Neuronal stem cell (in vitro differentiated cells): ENCODE data around the gene GLI3.

Experiments
- DNase-seq: peaks from one replicate; pipeline ENCODE4 v3.0.0-alpha.2; 2013; ENCODE audit warnings: low spot score
- H2AFZ ChIP-seq: one replicate; pipeline ENCODE4 v1.6.1; 2013; ENCODE audit warnings: mild to moderate bottlenecking, low read length, inconsistent platforms
- H2AK5ac ChIP-seq: 2 replicates; pipeline ENCODE4 v1.6.1; 2013; ENCODE audit warnings: low read depth, mild to moderate bottlenecking, inconsistent platforms, low read length, moderate library complexity, mixed read lengths
- H2BK120ac ChIP-seq: 2 replicates; pipeline ENCODE4 v1.6.1; 2013; ENCODE audit warnings: low read depth, mild to moderate bottlenecking, inconsistent platforms, low read length, moderate library complexity, mixed read lengths
- H2BK12ac ChIP-seq: one replicate; pipeline ENCODE4 v1.6.1; 2013; ENCODE audit warnings: low read length, inconsistent platforms
- H2BK15ac ChIP-seq: 2 replicates; pipeline ENCODE4 v1.6.1; 2013; ENCODE audit warnings: mild to moderate bottlenecking, low read length, inconsistent platforms, mixed read lengths
- H2BK5ac ChIP-seq: one replicate; pipeline ENCODE4 v1.6.1; 2013; ENCODE audit warnings: inconsistent platforms, mild to moderate bottlenecking, low read length, moderate library complexity
- H3K14ac ChIP-seq: one replicate; pipeline ENCODE4 v1.6.1; 2013; ENCODE audit warnings: low read length, inconsistent platforms
- H3K18ac ChIP-seq: 2 replicates; pipeline ENCODE4 v1.6.1; 2013; ENCODE audit warnings: low read length, inconsistent platforms
- H3K23ac ChIP-seq: 2 replicates; pipeline ENCODE4 v1.6.1; 2013; ENCODE audit warnings: low read depth, mild to moderate bottlenecking, mixed read lengths, low read length, inconsistent platforms; ENCODE audit not compliant: poor library complexity
- H3K27ac ChIP-seq: replicated peaks from 3 replicates; pipeline ENCODE4 v1.5.1; 2013; ENCODE audit warnings: low read length, inconsistent platforms
- H3K27me3 ChIP-seq, 3 experiments: 2 replicates each; pipeline ENCODE4 v1.6.1; 2013; ENCODE audit warnings: low read length in 3 of 3, mild to moderate bottlenecking in 2 of 3, inconsistent platforms in 1 of 3, low read depth in 1 of 3, mixed read lengths in 1 of 3, moderate library complexity in 1 of 3; ENCODE audit not compliant: control insufficient read depth in 3 of 3, insufficient read depth in 3 of 3
- H3K36me3 ChIP-seq, 2 donors: replicated peaks in 1 of 2; 2 replicates each; pipeline ENCODE4 v1.6.1; 2013; ENCODE audit warnings: low read length in 2 of 2; ENCODE audit not compliant: control insufficient read depth in 2 of 2, insufficient read depth in 2 of 2
- H3K4ac ChIP-seq: 2 replicates; pipeline ENCODE4 v1.6.1; 2013; ENCODE audit warnings: inconsistent platforms, mild to moderate bottlenecking, low read length, moderate library complexity
- H3K4me1 ChIP-seq, 2 donors: 1 replicate in 1 of 2; 2 replicates in 1 of 2; pipeline ENCODE4 v1.6.1; 2013; ENCODE audit warnings: low read length in 2 of 2, low read depth in 1 of 2; ENCODE audit not compliant: control insufficient read depth in 2 of 2, insufficient read depth in 1 of 2
- H3K4me2 ChIP-seq: one replicate; pipeline ENCODE4 v1.6.1; 2013; ENCODE audit warnings: mild to moderate bottlenecking, low read length, inconsistent platforms; ENCODE audit not compliant: insufficient read depth, poor library complexity, severe bottlenecking
- H3K4me3 ChIP-seq, 2 donors: 2 replicates each; pipeline ENCODE4 v1.5.1; 2013; ENCODE audit warnings: low read length in 2 of 2, mild to moderate bottlenecking in 2 of 2, inconsistent platforms in 1 of 2, moderate library complexity in 1 of 2
- H3K79me1 ChIP-seq: one replicate; pipeline ENCODE4 v1.6.1; 2013; ENCODE audit warnings: low read depth, mild to moderate bottlenecking, inconsistent platforms, low read length, moderate library complexity
- H3K9ac ChIP-seq: one replicate; pipeline ENCODE4 v1.6.1; 2013; ENCODE audit warnings: mild to moderate bottlenecking, low read depth, low read length, inconsistent platforms; ENCODE audit not compliant: poor library complexity
- H3K9me3 ChIP-seq, 2 donors: replicated peaks in 1 of 2; 2 replicates each; pipeline versions ENCODE3 to v1.6.1; 2013; ENCODE audit warnings: low read length in 2 of 2, mild to moderate bottlenecking in 2 of 2, inconsistent platforms in 1 of 2, low read depth in 1 of 2, mixed read lengths in 1 of 2, moderate library complexity in 1 of 2; ENCODE audit not compliant: control insufficient read depth in 2 of 2, insufficient read depth in 1 of 2
- H4K8ac ChIP-seq: one replicate; pipeline ENCODE4 v1.6.1; 2013; ENCODE audit warnings: low read depth, mild to moderate bottlenecking, inconsistent platforms, low read length, moderate library complexity
- H4K91ac ChIP-seq: one replicate; pipeline ENCODE4 v1.6.1; 2013; ENCODE audit warnings: low read length, low read depth, mild to moderate bottlenecking, inconsistent platforms; ENCODE audit not compliant: poor library complexity
- WGBS, 2 donors: extraction: QIAGEN DNeasy Blood & Tissue Kit; methylation state at CpG; one replicate each; pipeline ENCODE4 v1.1.7; 2013; ENCODE audit warnings: missing lambda C conversion rate in 2 of 2, mixed read lengths in 1 of 2; ENCODE audit not compliant: insufficient read length in 2 of 2, insufficient replicate concordance in 1 of 2; ENCODE audit errors: extremely low coverage in 2 of 2; 5-methylcytosine and 5-hydroxymethylcytosine counted together

GLI3 gene

DNA sequence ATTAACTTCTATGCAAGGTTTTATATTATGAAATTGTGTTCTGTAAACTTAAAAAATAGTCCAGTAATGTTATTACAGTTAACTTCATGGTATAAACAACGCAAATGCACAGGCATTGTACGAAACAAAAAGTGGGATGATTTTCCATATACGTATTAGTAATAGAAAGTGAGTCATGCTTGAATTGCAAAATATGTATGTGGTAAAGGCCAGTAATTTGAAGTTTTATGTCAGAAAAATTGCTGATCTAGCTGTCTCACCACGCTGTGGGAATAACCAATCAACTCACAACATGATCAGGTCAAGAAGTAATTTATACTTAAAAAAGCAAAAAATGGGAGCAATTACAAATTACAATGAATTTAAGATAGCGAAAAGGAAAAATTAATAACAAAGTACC lies 37.0 kb upstream of the GLI3 start:
- Histone ChIP-seq H2BK5ac (no peak overlapping the region), H2AFZ (no peak overlapping the region), H2BK120ac (no peak overlapping the region), H3K14ac (no peak overlapping the region), H3K9me3 (no peaks in the 10 kb centered on the region), H3K27me3 (no peaks in the 10 kb centered on the region), H4K8ac (no peak overlapping the region), H2BK15ac (no peak overlapping the region), H3K4me3 (no peak overlapping the region), H3K9ac (no peak overlapping the region), H2BK12ac (no peak overlapping the region), H3K18ac (no peak overlapping the region), H3K4ac (no peak overlapping the region), H3K79me1 (no peaks in the 10 kb centered on the region), H2AK5ac (no peak overlapping the region), H3K4me2 (no peak overlapping the region), H4K91ac (no peak overlapping the region), H3K36me3 (no peaks in the 10 kb centered on the region), H3K4me1 (peaks cover 0 to 12% of the 10 kb centered on the region in 2 donors), H3K27ac (no peak overlapping the region), H3K23ac (no peak overlapping the region)
- no CpG with 5 or more reads among the region's 5 CpGs for WGBS, 2 donors
- DNase-seq = no peak

DNA sequence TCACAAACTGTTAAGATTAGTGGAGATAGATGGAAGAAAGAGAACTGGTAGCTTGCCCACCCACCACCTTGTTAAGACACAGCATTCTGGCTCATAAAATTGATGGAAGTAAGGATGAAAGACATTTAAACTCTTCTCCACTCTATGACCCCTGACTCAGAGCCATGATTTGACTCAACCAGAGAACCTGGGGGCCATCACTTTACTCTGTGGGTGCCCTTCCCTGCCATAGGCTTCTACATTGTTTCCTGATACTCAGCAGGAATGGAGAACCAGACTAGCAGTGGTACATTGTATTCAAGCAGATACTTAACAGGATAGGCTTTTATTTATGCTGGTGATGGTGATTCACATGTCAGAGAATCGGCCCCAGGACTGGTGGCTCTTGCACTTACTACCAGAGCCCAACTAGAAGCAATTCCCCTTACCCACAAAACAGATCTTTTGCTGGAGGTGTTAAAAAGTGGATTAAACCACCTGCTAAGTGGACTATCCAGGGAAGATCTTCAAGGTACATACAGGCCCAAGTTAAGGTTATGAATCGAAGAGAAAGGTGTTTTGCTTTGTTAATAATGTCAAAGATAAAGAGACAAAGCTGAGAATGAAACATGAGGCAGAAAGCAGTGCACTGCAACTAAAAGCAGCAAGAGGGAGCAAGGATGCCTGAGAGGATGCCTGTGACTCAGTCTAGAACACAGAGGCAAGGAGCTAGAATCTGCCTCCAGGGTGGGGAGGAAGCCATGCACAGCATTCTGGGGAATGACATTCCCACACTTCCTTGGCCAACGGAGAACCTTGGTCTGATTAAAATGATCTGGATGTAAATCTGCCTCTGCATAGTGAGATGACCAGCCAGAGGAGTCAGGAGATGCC lies 36.0 kb upstream of the GLI3 start:
- no peak overlapping the region for H4K91ac ChIP-seq
- no peak overlapping the region for H2BK120ac ChIP-seq
- H3K27ac ChIP-seq = no peak overlapping the region
- no peak overlapping the region for H3K23ac ChIP-seq
- no peaks in the 10 kb centered on the region for H3K9me3 ChIP-seq
- no peak overlapping the region for H3K14ac ChIP-seq
- H3K4ac ChIP-seq = no peak overlapping the region
- no peak overlapping the region for H2BK12ac ChIP-seq
- no peak overlapping the region for H3K18ac ChIP-seq
- H2AK5ac ChIP-seq = no peak overlapping the region
- DNase-seq = no peak
- H2AFZ ChIP-seq = peak overlapping the region; percentile 31
- WGBS, 2 donors = no CpG with 5 or more reads among the region's 3 CpGs
- H3K79me1 ChIP-seq = no peaks in the 10 kb centered on the region
- no peak overlapping the region for H4K8ac ChIP-seq
- H2BK15ac ChIP-seq = no peak overlapping the region
- no peak overlapping the region for H3K9ac ChIP-seq
- H3K36me3 ChIP-seq = no peaks in the 10 kb centered on the region
- H3K4me2 ChIP-seq = no peak overlapping the region
- no peak overlapping the region for H3K4me3 ChIP-seq
- H3K27me3 ChIP-seq = no peaks in the 10 kb centered on the region
- peaks cover 0 to 16% of the 10 kb centered on the region in 2 donors for H3K4me1 ChIP-seq
- no peak overlapping the region for H2BK5ac ChIP-seq

DNA sequence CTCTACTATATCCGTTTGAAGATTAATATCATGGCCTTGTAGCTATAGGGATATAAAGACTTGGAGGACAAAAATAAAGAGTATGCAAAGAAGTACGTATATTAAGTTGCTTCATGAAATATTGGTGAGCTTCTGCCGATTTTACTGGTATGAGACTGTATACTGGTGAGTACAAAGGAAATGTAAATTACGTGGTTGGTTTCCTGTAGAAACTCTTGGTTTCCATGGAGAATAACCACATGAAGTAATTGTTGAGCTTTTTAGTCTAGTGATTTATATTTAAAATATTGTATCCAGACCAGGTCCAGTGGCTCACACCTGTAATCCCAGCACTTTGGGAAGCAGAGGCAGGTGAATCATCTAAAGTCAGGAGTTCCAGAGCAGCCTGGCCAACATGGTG lies 32.2 kb upstream of the GLI3 start:
- Histone ChIP-seq H3K4ac (no peak overlapping the region), H4K8ac (no peak overlapping the region), H4K91ac (no peak overlapping the region), H3K36me3 (no peaks in the 10 kb centered on the region), H3K27ac (no peak overlapping the region), H2BK15ac (no peak overlapping the region), H3K23ac (no peak overlapping the region), H3K4me3 (no peak overlapping the region), H3K14ac (no peak overlapping the region), H3K4me2 (no peak overlapping the region), H3K9ac (no peak overlapping the region), H3K27me3 (no peaks in the 10 kb centered on the region), H2BK5ac (no peak overlapping the region), H2BK120ac (no peak overlapping the region), H3K79me1 (no peaks in the 10 kb centered on the region), H2BK12ac (no peak overlapping the region), H3K4me1 (peaks cover 0 to 21% of the 10 kb centered on the region in 2 donors), H3K9me3 (no peaks in the 10 kb centered on the region), H2AK5ac (no peak overlapping the region), H2AFZ (no peak overlapping the region), H3K18ac (no peak overlapping the region)
- no peak for DNase-seq
- no CpG with 5 or more reads among the region's 4 CpGs for WGBS, 2 donors

DNA sequence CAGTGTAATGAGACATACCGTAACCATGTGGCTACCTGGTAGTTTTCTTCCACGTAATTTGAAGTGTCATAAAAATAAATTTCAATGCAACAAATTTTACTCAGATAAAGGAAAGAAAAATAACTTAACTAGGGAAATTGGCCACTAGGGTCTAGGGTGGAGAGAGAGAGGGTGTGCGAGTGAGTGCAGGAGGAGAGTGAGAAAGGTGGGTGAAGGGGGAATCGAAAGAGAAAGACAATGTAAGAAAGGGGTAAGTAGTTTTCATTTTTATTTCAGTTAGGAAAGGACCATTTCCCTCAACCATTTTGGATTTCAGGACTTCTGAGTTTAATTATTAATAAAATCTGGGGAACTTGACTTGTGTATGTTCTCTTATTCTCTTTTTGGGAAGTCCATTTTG lies 27.7 kb upstream of the GLI3 start:
- Histone ChIP-seq H3K9ac (no peak overlapping the region), H2BK120ac (no peak overlapping the region), H3K79me1 (no peaks in the 10 kb centered on the region), H3K14ac (no peak overlapping the region), H3K9me3 (no peaks in the 10 kb centered on the region), H2BK12ac (no peak overlapping the region), H3K36me3 (no peaks in the 10 kb centered on the region), H2AK5ac (no peak overlapping the region), H2AFZ (no peak overlapping the region), H3K4me1 (peaks cover 9 to 24% of the 10 kb centered on the region in 2 donors), H3K23ac (no peak overlapping the region), H2BK5ac (no peak overlapping the region), H2BK15ac (no peak overlapping the region), H3K4ac (no peak overlapping the region), H4K91ac (no peak overlapping the region), H3K4me2 (no peak overlapping the region), H4K8ac (no peak overlapping the region), H3K4me3 (no peak overlapping the region), H3K27me3 (no peaks in the 10 kb centered on the region), H3K18ac (no peak overlapping the region), H3K27ac (no peak overlapping the region)
- no peak for DNase-seq
- WGBS, 2 donors = 100% methylated on average over 1 of the region's 4 CpGs; no CpG with 5 or more reads in 1 of the 2 donors
